ENCODE results near the gene S100A11.

S100A11 gene

DNA sequence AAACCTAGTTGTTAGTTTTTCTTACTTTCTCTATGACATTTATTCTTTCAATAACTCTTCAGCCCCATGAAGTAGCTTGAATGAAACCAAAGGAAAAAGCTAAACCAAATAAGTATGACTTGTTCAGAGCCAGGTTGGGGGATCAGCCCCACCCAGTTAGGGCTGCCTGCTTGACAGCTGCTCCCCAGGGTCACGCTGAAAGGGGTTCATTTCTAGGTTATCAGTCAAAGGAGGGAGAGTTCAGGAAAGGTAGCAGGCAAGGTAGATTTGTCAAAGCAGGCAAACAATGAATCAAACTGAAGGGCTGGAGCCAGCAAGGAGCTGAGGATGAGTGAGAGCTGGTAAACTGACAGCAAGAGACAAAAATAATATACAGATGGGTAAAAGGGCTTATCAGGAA lies 3.1 kb upstream of the S100A11 start:
- in situ Hi-C loops (cut with MboI; ENCODE audit: low sequenced_read_pairs), result no loop called here

DNA sequence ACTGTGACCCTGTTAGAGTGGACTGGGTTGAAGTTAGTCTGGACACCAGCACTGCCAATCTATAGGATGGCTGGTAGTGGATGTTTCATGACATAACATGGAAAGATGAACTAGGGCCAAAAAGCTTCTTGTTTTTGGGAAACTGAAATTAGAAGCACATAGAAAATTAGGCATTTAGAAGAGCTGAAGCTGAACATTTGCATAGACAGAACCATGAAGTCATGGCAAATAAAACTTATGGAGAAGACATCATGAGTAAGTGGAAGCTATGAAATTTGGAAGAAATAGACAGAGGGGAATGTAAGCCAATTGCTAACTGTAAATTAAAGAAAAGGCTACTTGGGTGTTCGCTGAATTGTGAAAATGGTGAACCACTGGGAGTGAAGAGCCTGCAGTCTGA lies 2.7 kb upstream of the S100A11 start:
- in situ Hi-C loops (cut with MboI; ENCODE audit: low sequenced_read_pairs), result no loop called here

DNA sequence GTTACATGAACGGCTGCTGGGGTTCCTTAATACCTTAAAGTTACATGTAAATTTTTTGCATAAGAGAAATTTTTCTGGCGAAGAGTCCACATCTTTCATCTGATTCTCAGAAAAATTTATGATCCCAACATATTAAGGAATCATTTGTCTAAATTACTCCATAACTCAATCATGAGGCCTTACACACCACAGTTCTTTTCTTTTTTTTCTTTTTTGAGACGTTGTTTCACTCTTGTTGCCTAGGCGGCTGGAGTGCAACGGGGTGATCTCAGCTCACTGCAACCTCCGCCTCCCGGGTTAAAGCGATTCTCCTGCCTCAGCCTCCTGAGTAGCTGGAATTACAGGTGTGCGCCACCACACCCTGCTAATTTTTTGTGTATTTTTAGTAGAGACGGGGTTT lies 2.1 kb upstream of the S100A11 start:
- in situ Hi-C loops (cut with MboI; ENCODE audit: low sequenced_read_pairs), result no loop called here

DNA sequence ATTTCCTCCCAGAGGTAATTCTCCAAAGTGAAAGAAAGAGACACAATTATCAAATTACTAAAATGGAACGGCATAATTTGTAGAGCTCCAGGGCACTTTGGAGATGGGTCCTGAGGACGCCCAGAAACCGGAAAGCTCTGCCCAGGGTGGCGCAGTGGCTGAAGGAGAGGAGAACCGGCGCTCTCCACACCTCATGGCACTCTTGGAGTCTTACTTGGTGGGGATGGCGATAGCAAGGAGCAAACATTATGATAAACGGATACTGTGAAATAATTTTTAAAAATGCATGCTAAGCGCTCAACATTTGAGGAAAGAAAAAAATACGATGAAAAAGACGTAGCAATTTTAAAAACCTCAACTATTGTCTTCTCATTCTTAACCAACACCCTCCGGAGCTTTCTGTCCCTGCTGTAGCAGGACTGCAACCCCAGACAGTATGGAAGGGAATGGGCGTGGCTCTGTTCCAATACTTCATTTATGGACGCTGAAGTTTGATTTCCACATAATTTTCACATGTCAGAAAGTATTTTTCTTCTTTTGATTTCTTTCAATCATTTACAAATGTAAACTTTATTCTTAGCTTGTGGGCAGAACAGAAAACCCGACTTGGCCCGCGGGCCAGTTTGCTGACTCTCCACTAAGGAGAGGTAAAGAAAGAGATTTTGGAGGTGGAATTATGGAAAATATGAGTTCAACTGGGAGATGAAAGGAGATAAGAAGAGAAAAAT lies 1.1 kb downstream of the S100A11 start:
- in situ Hi-C loops (cut with MboI; ENCODE audit: low sequenced_read_pairs), result no loop called here

DNA sequence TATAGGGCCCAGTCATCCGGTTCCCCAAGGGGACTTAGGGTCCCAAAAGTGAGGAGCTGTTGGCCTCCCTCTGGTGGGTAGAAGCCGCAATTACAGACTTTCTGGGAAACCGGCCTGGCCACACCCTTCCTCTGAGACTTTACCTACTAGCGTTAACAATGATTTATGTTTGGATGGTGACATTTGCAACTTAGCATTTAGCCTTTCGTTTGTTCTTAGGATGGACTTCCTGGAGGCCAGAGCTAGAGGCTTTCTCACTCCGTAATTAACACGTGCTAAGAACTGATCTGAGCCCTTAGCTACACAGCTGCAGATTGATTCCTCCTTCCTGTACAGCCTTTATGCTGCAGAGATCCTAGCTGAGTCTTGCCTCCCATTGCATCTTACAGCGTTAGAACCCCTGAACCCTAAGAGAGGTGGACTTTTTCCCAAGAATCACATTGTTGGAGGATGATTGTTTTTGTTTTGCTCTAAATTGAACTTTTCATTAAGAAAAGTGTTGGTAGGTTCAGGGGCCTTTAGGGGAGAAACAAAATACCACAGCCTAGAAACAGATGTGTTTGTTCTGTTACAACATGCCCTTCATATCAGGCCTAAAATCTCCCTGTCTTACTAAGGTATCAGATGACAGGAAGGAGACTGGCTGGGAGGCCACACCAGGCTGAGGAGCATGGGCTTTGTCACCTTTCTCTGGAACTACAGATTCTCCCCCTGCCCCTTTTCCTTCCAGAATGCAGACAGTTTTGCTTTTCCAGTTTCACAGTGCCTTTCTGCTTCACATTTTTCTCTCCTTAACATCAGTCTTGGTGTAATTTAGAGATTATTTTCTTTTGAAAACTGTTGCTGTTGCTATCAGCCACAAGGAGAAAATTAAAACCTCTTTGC lies 1.9 kb downstream of the S100A11 start:
- in situ Hi-C loops (cut with MboI; ENCODE audit: low sequenced_read_pairs), result no loop called here

DNA sequence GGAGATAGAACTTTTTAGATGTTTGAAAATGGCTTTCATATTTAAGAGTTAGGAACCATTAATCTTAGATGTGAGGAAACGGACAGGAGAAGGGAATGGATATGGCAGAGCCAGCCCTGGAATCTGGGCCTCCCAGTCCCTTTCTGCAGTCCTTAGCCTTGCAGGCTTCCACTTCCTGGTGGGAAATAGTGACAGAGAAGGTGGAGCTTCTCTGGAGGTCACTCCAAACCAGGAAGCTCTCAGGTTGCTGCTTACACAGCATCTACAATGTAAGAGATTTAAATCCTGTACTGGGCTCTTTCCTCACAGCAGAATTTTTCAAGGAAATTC lies 2.5 kb downstream of the S100A11 start:
- in situ Hi-C loops (cut with MboI; ENCODE audit: low sequenced_read_pairs), result no loop called here

DNA sequence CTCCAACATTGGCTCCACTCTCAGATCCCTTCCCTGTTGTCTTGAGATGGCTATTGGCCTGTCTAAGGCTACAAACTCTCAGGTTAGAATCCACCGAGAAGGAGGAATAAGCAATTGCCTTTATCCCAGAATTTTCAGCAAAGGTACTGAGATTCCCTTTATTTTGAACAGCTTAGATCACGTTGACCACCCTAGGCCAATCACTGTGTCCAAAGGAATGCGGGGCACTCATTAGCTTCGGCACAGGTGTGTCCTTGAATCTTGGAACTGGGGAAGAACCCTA lies 6.9 kb downstream of the S100A11 start:
- in situ Hi-C loops (cut with MboI; ENCODE audit: low sequenced_read_pairs), result no loop called here

DNA sequence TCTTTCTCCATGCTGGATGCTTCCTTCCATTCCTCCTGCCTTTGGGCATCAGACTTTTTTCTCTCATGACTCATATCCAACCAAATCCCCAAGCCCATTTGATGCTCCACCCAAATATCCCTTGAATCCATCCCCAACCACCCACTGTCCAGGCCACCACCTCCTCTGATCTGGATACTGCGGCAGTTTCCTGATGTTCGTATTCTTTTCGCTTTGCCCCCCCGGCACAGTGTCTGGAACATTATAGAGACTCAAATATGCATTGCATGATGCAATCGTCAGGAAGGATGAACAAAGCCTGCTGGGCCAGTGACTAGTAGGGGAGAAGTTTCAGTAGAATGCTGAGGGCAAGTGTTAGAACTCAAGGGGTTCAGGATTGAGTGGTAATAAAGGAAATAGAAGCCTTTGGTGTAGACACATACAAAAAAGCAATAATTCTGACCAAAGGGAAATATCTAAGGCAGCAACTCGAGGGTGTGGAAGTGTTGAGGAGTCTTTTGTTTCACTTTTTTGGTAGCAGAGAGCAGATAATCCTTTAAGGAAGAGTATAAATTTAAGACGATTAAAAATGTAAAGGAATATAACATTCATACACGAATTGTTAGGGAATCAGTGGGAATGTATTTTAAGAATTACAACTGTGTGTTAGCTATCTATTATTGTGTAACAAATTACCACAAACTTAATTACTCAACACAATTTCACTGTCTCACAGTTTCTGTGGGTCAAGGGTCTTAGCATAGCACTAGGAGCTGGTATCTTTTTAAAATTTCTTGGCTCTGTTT lies 7.5 kb downstream of the S100A11 start:
- in situ Hi-C loops (cut with MboI; ENCODE audit: low sequenced_read_pairs), result no loop called here

DNA sequence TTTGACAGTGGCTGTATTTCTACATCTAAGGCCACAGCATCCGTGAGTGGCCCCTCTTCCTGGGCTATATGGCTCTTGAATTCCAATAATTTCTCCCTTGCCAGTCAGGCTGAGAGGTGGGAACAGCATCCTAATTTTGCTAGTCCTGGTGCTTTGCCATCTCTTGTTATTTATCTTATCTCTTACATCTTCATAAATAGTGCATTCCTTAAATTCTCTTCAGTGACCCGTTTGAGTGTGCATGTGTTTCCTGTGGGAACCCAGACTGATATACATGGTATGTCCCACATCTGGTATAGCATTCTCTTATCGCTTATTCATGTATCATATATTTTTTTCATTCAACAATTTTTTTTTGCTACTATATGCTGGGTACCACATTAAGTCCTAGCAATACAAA lies 9.9 kb downstream of the S100A11 start:
- in situ Hi-C loops (cut with MboI; ENCODE audit: low sequenced_read_pairs), result no loop called here

DNA sequence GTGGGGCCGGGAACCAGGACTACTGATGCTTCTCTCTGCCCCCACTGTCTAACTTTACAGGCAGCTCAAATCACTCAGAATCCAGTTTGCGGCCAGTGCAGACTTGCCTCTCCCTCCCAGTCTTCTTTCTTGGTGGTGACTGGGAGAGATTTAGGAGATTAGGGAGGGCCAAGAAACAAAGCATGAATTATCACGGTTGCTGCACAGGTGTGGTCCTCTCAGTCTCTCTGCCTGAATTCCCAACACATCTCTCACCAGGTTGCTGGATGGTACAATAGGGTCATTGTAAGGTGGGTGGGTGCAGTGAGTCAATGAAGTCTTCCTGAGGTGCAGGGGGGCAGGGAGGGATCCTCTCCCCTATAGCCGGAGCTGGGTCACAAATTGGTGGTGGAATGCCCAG lies 12.6 kb downstream of the S100A11 start:
- in situ Hi-C loops (cut with MboI; ENCODE audit: low sequenced_read_pairs), result no loop called here

DNA sequence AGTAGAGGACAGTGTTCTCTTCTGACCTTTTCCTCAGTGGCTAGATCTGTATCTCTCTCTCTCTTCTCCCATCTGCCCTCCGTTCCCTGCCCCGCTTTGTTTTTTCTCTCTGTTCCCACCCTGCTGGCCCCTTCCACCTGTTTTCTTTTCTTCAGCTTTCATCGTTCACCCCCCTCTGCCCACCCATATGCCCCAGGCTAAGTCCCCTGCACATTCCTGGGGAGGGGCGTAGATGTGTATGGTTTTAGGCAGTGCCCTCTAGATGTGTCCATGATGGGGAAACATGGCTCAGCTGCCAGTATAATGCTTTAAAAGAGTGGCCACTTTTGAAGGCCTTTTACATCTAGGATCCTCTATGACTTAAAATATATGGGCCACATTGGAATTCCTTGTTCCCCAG lies 13.6 kb downstream of the S100A11 start:
- in situ Hi-C loops (cut with MboI; ENCODE audit: low sequenced_read_pairs), result no loop called here

DNA sequence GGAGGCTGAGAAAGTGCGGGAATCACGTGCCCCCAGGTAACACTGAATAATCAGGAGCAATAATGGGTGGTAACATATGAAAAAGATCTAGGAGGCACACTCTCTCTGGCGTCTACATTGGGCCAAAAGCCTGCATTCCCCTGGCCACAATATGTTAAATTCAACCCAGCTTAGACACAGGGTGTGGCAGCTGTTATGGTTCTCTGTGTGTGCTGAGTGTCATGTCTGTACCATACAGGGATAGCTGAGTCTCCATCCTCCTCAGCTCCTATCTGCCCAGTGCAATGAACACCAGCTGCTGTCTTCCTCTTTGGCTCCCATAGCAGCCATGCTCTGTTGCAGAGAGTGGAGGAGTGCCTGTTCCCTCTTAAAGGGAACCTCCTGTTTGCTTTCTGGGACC lies 14.3 kb downstream of the S100A11 start:
- in situ Hi-C loops (cut with MboI; ENCODE audit: low sequenced_read_pairs), result no loop called here

DNA sequence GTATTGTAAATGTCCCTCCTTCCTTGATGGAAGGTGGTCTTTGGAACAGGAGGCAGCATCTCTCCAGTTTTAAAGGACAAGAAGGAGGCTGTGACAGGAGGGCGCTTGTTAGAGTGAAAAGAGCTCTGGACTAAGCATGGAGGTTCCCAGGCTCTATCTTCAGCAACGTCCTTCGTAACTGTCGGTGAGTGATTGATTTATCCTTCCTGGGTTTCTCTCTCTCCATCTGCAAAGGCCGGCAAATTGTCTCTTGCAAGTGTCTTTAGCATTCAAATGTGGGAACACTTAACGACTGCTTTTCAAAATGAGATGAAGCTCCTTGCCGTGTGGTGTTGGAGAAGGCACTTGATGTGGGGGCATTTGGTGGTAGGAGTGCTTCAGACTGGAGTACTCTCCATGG lies 15.2 kb downstream of the S100A11 start:
- in situ Hi-C loops (cut with MboI; ENCODE audit: low sequenced_read_pairs), result no loop called here

DNA sequence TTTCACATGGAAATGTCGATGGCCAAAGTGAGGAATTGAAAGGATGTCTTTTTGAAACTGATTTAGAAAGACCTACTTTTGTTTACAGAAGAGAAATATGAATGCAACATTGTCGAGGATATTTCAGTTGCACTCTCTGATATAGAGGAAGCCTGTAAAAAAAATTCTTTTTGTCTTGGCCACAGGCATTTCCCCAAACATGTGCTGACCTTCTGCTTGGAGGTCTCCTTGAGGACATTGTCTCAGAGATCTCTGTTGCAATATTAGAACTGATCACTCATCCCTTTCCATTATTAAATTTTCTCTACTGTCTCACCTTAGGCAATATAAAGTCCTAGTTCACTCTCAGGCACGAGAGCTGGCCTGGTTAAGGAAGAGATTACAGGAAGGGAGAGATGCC lies 16.0 kb downstream of the S100A11 start:
- in situ Hi-C loops (cut with MboI; ENCODE audit: low sequenced_read_pairs), result no loop called here

DNA sequence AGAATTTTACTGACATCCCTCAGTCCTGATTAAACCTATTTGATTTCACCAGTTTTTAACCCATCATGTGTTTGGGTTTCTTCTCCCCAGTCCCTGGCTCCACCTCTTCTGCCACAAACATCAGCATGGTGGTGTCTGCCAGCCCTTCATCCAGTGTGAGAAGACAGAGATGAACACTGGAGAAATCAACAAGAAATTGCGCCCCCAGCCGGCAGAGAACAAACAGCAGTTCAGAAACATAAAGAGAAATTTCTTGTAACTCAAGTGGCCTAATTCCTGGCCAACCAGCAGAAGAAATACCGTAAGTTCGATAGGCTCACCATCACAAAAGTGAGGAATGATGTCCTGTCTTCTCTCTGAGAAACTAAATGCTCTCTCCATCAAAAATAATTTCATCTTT lies 18.3 kb downstream of the S100A11 start:
- in situ Hi-C loops (cut with MboI; ENCODE audit: low sequenced_read_pairs), result no loop called here

DNA sequence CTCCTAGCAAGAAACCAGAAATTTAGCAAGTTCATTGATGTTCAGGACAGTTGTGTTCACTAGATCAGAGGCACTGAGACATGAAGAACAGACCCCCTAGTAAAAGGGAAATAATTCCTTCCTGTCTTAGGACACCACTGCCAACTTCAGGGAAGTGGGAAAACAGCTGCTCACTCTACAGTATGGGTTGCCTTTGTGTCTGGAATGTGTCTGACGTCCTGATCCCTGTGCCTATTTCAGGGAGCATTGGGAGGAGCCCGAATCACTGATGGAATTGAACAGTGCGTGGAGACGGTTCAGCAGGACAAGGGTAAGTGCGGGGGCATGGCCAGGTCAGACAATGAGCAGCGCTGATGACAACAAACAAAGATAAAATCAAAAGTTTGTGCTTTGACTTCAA lies 21.0 kb downstream of the S100A11 start:
- in situ Hi-C loops (cut with MboI; ENCODE audit: low sequenced_read_pairs), result no loop called here

DNA sequence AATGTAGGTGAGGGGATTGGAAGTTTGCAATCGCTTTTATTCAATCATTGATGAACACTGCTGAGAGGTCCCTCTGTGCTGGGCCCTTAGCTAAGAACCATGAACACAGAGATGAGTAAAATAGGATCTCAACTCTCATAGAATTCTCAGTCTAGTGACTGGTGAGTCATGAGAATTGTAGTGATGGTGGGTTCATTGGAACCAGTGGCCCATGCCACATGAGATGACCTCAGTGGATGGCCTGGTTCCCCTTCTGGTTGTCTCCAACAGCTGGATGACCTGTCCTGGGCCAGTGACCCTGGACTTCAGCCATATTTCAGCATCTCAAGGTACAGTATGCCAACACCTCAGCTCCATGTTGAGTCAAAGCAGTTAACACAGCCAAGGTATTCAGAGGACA lies 21.9 kb downstream of the S100A11 start:
- in situ Hi-C loops (cut with MboI; ENCODE audit: low sequenced_read_pairs), result no loop called here

DNA sequence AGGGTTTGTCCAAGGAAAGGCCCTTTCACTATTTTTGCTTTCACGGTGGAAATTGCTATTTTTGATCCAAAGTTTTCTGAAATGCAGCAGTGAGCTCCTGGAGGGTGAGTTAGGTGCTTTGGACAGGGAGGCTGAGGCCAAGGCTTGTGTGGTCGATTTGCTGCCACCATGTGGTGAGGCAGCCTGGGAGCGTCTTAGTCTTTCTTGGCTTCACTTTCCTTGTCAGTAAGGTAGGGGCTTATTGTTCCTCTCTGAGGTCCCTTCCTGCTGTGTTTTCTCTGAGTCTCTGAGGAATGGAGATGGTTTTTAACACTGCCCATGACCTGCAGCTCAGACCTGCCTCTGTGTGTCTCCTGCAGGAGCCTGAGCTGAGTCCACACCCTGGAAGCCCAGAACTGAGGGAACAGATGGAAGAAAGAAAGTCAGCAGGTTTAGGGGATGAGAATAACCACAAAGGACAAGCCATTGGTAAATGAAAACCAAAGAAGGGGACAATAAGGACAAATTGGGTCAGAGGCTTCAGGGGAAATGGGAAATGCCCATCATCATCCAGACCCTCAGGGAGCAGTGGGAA lies 23.1 kb downstream of the S100A11 start:
- in situ Hi-C loops (cut with MboI; ENCODE audit: low sequenced_read_pairs), result no loop called here

DNA sequence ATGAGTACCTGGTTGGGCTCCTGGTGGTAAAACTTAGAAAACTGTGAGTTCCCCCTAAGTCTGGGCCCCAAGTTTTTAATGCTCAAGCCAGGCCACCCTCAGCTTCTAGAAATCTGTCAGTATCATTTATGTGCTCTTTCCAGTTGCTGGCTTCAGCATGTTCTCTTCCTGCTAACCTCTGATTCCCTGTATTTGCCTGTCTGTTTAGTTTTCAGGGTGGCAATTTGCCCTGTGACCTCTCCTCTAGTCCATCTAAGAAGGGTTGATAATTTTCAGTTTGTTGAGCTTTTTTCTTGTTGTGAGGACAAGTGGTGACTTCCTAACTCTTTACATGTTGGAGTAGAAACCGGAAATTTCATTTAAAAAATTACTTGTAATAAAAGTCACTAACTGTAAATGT lies 27.1 kb downstream of the S100A11 start:
- in situ Hi-C loops (cut with MboI; ENCODE audit: low sequenced_read_pairs), result no loop called here

DNA sequence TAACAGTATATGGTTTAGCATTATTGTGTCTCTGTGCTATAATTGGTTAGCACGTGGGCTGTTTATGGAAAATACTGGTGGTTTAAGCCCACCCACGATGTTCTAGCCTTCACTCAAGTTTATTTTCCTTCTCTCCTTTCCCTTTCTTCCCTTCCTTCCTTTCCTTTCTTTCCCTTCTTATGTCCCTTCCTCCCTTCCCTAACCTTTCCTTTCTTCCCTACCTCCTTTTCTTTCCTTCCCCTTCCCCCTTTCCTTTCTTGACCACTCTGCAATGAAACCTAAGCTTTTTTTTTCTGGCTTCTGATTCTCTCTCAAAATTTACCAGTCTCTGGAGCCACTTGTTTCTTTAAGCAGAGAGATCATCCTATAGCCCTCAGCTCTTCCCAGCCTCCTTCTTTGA lies 29.8 kb downstream of the S100A11 start:
- in situ Hi-C loops (cut with MboI; ENCODE audit: low sequenced_read_pairs), result no loop called here

DNA sequence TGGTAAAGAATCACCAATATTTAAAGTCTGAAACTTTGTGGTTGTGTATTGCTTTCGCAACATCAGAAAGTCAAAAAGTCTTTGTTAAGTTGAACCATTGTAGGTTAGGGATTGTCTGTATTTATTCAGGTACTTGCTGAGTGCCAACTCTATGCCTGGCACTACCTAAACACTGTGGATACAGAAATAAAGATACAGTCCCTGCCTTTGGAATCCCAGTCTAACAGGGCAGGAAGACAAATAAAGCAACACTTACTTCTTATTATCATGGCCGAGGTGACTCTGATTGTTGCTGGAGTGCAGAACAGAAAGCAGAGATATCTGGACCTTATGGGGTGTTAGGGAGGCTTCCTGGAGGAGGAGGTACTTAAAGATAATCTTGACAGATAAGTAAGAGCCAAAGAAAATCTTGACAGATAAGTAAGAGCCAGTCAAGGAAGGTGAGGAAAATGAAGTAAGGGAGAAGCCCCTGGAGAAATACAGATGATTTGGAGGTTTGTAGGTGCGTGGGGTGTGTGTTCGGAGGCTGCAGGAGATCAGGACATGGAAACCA lies 31.4 kb downstream of the S100A11 start:
- in situ Hi-C loops (cut with MboI; ENCODE audit: low sequenced_read_pairs), result no loop called here

Measured in hTERT RPE-1 (cell line).